Sigmoid colon (tissue), 7 donors: ENCODE data around the gene COL6A5. TPM values are rescaled to one million over a fixed set of nuclear protein-coding genes. Genes with fewer than 3 reads are reported as not detected.

Experiments used
- DNase-seq: peaks from one replicate; pipeline ENCODE4 v3.0.0-alpha.2; 2019
- H3K27ac ChIP-seq, 4 donors: fragments of 200-600 bp; sonication (generic); one replicate each; pipeline ENCODE4 v1.5.1; 2016 to 2019; ENCODE audit warnings: mild to moderate bottlenecking in 1 of 4
- H3K27me3 ChIP-seq, 3 donors: fragments of 200-600 bp; sonication (generic); one replicate each; pipeline ENCODE4 v1.5.1; 2019; ENCODE audit warnings: mild to moderate bottlenecking in 1 of 3
- H3K36me3 ChIP-seq, 4 donors: fragments of 200-600 bp; sonication (generic); one replicate each; pipeline ENCODE4 v1.5.1; 2016 to 2019
- H3K4me1 ChIP-seq, 4 donors: fragments of 200-600 bp; sonication (generic); one replicate each; pipeline ENCODE4 v1.5.1; 2017 to 2019
- H3K4me3 ChIP-seq, 4 donors: fragments of 200-600 bp; sonication (generic); one replicate each; pipeline ENCODE4 v1.5.1; 2017 to 2019; ENCODE audit warnings: mild to moderate bottlenecking in 2 of 4, moderate library complexity in 1 of 4
- H3K9me3 ChIP-seq, 4 donors: fragments of 200-600 bp in 3 of 4; sonication (generic) in 3 of 4; one replicate each; pipeline versions ENCODE4 v1.5.1 to v1.6.1; 2013 to 2019
- EP300 ChIP-seq, 4 donors: sonication (generic); formaldehyde crosslinking; IDR thresholded peaks; one replicate each; pipeline ENCODE4 v1.6.1; 2017; ENCODE audit warnings: antibody characterized with exemption in 4 of 4
- POLR2A ChIP-seq, 2 donors: fragments of 450-650 bp; IDR thresholded peaks; one replicate each; pipeline ENCODE4 v1.6.1; 2016; ENCODE audit warnings: antibody characterized with exemption in 2 of 2, mild to moderate bottlenecking in 2 of 2, moderate library complexity in 2 of 2
- POLR2AphosphoS5 ChIP-seq, 4 donors: sonication (generic); formaldehyde crosslinking; IDR thresholded peaks; one replicate each; pipeline ENCODE4 v1.6.1; 2017; ENCODE audit warnings: antibody characterized with exemption in 4 of 4
- WGBS, 2 donors: extraction: QIAGEN DNeasy Blood & Tissue Kit; methylation state at CpG; one replicate each; pipeline ENCODE4 v1.1.7; 2013; 5-methylcytosine and 5-hydroxymethylcytosine counted together
- intact Hi-C: fragments of 100-400 bp; cut with DNase I; formaldehyde crosslinking; loops from one replicate; pipeline ENCODE4 v1.15.1; 2023
- polyA plus RNA-seq, 3 donors: library from polyadenylated mRNA; stranded (reverse); fragments of 200-250 nt; gene quantifications; one replicate each; pipeline ENCODE4 v1.2.3, GENCODE V29; 2013
- total RNA-seq, 4 donors: library from RNA; depleted of rRNA; stranded (reverse); fragments of >200 nt; gene quantifications; one replicate each; pipeline ENCODE4 v1.1.0, GENCODE V29; 2016
- TF ChIP-seq, protein P1 (sequence below), 4 experiments: fragments of 450-650 bp in 3 of 4; fragments of 200-600 bp in 1 of 4; IDR thresholded peaks; one replicate each; pipeline ENCODE4 v1.5.1; 2016 to 2019; ENCODE audit warnings: antibody characterized with exemption in 4 of 4, mild to moderate bottlenecking in 3 of 4, moderate library complexity in 2 of 4
- donor health status: healthy with polysubstance abuse.
- donor health status: Bipolar disorder and iron deficiency.
- donor health status: healthy.

COL6A5 gene
- total and polyA plus RNA-seq, 7 donors: 0.09 TPM; not detected in 6

- 95 to 99% methylated on average over 1 of the region's 1 CpG for WGBS, 2 donors
- Histone ChIP-seq H3K27ac (no peak overlapping the region), H3K36me3 (no peaks in the 10 kb centered on the region), H3K4me1 (no peaks in the 10 kb centered on the region), H3K4me3 (no peak overlapping the region), H3K27me3 (no peaks in the 10 kb centered on the region), H3K9me3 (no peaks in the 10 kb centered on the region)
- intact Hi-C loops: no loop called here
- TF ChIP-seq, protein P1, sequence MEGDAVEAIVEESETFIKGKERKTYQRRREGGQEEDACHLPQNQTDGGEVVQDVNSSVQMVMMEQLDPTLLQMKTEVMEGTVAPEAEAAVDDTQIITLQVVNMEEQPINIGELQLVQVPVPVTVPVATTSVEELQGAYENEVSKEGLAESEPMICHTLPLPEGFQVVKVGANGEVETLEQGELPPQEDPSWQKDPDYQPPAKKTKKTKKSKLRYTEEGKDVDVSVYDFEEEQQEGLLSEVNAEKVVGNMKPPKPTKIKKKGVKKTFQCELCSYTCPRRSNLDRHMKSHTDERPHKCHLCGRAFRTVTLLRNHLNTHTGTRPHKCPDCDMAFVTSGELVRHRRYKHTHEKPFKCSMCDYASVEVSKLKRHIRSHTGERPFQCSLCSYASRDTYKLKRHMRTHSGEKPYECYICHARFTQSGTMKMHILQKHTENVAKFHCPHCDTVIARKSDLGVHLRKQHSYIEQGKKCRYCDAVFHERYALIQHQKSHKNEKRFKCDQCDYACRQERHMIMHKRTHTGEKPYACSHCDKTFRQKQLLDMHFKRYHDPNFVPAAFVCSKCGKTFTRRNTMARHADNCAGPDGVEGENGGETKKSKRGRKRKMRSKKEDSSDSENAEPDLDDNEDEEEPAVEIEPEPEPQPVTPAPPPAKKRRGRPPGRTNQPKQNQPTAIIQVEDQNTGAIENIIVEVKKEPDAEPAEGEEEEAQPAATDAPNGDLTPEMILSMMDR (IDR thresholded peaks at IDR 0.05): no peak
- TF ChIP-seq POLR2A (IDR thresholded peaks at IDR 0.05) (no peak), POLR2AphosphoS5 (IDR thresholded peaks at IDR 0.05) (no peak), EP300 (IDR thresholded peaks at IDR 0.05) (no peak)
- no peak for DNase-seq
These were observed 122.8 kb downstream of the COL6A5 start for GRCh38 chr3:130468311-130468710.

- Histone ChIP-seq H3K27me3 (no peaks in the 10 kb centered on the region), H3K4me3 (no peak overlapping the region), H3K27ac (no peak overlapping the region), H3K36me3 (no peaks in the 10 kb centered on the region), H3K4me1 (no peaks in the 10 kb centered on the region), H3K9me3 (no peaks in the 10 kb centered on the region)
- 54 to 70% methylated on average over 3 of the region's 3 CpGs for WGBS, 2 donors
- TF ChIP-seq EP300 (IDR thresholded peaks at IDR 0.05) (no peak), POLR2AphosphoS5 (IDR thresholded peaks at IDR 0.05) (no peak), POLR2A (IDR thresholded peaks at IDR 0.05) (no peak)
- intact Hi-C loops: no loop called here
- DNase-seq: no peak
These were observed 124.7 kb downstream of the COL6A5 start for GRCh38 chr3:130470126-130470525.

DNA sequence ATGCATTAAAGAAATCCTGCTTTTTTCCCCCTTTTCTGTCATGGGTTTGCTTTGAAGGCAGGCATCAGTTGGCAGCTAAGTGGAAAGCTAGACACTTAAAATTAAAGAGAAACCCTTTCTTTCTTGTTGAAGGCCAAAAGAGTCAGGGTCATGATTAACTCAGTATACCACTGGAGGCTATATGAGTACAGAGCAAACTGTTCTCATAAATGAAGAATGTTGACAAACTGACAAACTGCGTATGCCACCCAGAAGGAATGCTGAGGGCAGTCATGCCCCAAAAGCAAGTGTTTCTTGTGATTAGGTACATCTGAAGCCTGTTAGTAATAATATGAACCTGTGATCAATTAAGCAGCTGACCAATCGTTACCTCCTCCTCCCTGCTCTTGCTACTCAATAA, 127.9 kb downstream of the COL6A5 start:
- DNase-seq: no peak
- WGBS, 2 donors: 23 to 64% methylated on average over 2 of the region's 2 CpGs
- intact Hi-C loops: no loop called here
- Histone ChIP-seq H3K4me3 (no peak overlapping the region), H3K27ac (no peak overlapping the region), H3K27me3 (no peaks in the 10 kb centered on the region), H3K9me3 (no peaks in the 10 kb centered on the region), H3K4me1 (no peaks in the 10 kb centered on the region), H3K36me3 (no peaks in the 10 kb centered on the region)
- TF ChIP-seq EP300 (IDR thresholded peaks at IDR 0.05) (no peak), POLR2A (IDR thresholded peaks at IDR 0.05) (no peak), POLR2AphosphoS5 (IDR thresholded peaks at IDR 0.05) (no peak)

DNA sequence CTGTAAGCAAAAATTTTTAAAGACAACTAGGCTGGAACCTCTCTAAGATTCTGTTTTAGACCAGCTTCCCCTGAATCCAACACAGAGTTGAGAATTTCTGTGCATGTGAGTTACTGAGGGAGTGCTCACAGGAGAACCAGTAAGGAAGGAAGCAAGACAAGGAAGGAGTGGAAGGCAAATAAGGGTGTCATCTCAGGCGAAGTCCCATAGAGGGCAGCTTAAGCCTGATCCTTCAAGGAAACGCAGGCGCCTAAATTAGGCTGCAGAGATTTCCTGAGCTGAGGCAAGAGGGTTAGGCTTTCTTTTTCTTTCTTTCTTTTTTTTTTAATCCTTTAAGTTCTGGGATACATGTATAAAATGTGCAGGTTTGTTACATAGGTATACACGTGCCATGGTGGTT, 135.3 kb downstream of the COL6A5 start:
- Histone ChIP-seq H3K27me3 (no peaks in the 10 kb centered on the region), H3K36me3 (no peaks in the 10 kb centered on the region), H3K27ac (no peak overlapping the region), H3K4me3 (no peak overlapping the region), H3K4me1 (no peaks in the 10 kb centered on the region), H3K9me3 (no peaks in the 10 kb centered on the region)
- no peak for TF ChIP-seq POLR2A (IDR thresholded peaks at IDR 0.05)
- TF ChIP-seq, protein P1 (IDR thresholded peaks at IDR 0.05): peak in 1 of 4 experiments; percentile 5
- TF ChIP-seq EP300 (IDR thresholded peaks at IDR 0.05): no peak
- TF ChIP-seq POLR2AphosphoS5 (IDR thresholded peaks at IDR 0.05): no peak
- WGBS, 2 donors: 22% methylated on average over 4 of the region's 4 CpGs
- DNase-seq: no peak
- intact Hi-C loops: no loop called here

DNA sequence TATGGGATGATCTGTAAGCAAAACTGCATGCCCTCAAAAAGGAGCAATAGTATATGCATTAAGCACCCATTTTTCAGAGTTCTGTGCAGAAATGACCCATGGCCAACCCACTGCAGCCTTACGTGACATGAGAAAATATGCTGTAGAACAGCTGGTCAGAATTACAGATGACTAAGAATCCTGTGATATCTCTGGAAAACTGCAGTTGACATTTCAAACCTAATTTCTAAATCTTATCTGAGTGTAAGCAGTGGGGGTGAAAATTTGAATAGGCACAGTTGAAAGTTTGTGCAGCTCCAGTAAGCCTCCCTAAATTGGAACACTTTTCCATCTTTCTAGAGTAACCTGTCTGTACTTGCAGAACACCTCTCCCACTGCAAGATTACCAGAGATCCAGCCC, 142.8 kb downstream of the COL6A5 start:
- Histone ChIP-seq H3K27ac (no peak overlapping the region), H3K36me3 (no peaks in the 10 kb centered on the region), H3K4me1 (no peaks in the 10 kb centered on the region), H3K9me3 (no peaks in the 10 kb centered on the region), H3K27me3 (no peaks in the 10 kb centered on the region), H3K4me3 (no peak overlapping the region)
- intact Hi-C loops: no loop called here
- 85 to 86% methylated on average over 1 of the region's 1 CpG for WGBS, 2 donors
- no peak for DNase-seq
- TF ChIP-seq POLR2A (IDR thresholded peaks at IDR 0.05): no peak
- TF ChIP-seq, protein P1 (IDR thresholded peaks at IDR 0.05): no peak
- no peak for TF ChIP-seq POLR2AphosphoS5 (IDR thresholded peaks at IDR 0.05)

DNA sequence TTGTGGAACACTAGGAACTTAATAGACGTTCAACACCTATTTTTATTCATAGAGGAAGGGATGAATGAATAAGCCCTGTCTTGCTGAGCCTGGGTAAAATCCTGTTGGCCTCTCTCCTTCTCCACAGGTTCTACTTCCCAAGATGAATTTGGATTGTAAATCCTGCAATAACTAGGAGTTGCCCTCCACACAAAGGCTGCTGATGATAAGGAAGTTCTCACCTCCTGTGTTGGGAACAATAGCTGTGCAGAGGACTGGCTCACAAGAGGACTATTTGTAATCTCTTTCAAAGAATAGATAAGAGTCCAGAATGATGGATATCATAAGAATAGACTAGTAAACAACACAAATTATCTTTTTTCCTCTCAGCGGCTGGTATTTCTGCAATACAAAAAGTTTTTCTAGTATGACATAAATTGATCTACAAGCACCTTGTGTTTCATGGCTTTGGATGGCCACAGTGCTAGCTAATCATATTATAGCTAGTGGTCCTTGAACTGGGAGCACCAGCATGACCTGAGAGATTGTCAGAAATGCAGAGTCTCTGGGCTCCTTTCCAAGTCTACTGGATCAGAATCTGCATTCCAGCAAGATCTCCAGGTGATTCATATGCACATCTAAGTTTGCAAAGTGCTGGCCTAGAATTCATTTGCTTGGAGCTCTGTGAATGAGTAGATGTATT, 143.4 kb downstream of the COL6A5 start:
- TF ChIP-seq, protein P1 (IDR thresholded peaks at IDR 0.05): no peak
- TF ChIP-seq POLR2A (IDR thresholded peaks at IDR 0.05) (no peak), EP300 (IDR thresholded peaks at IDR 0.05) (no peak), POLR2AphosphoS5 (IDR thresholded peaks at IDR 0.05) (no peak)
- no peaks in the 10 kb centered on the region for H3K9me3 ChIP-seq
- WGBS, 2 donors: 74 to 77% methylated on average over 2 of the region's 2 CpGs
- H3K27me3 ChIP-seq: no peaks in the 10 kb centered on the region
- intact Hi-C loops: no loop called here
- H3K4me3 ChIP-seq: no peak overlapping the region
- no peaks in the 10 kb centered on the region for H3K4me1 ChIP-seq
- H3K36me3 ChIP-seq: no peaks in the 10 kb centered on the region
- no peak for DNase-seq
- no peak overlapping the region for H3K27ac ChIP-seq
